ENCODE results near the gene BCAS3.

Gene BCAS3

DNA sequence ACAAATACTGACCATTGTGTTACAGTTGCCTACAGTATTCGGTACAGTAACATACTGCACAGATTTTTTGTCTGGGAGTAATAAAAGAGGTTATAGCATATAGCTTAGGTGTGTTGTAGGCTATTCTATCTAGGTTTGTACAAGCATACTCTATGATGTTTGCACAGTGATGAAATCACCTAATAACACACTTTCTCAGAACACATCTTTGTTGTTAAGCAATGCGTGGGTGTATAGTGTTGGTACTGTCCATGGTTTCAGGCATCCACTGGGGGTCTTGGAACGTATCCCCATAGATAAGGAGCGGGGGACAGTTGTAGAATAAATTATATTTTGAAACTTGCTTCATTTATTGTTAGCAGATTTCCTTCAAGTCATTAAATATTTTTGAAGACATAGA lies 428.7 kb downstream of the BCAS3 start:
- H3K9ac ChIP-seq (ENCODE audit: low read length in 2 of 2), result no peak overlapping the region
- H3K27me3 ChIP-seq (ENCODE audit: control insufficient read depth in 1 of 2, insufficient read depth in 2 of 2, low read length in 2 of 2), result no peaks in the 10 kb centered on the region
- no peaks in the 10 kb centered on the region for H3K4me1 ChIP-seq (ENCODE audit: control insufficient read depth, insufficient read depth, low read length)
- H3K36me3 ChIP-seq (ENCODE audit: control insufficient read depth in 2 of 2, insufficient read depth in 2 of 2, low read length in 2 of 2), result no peaks in the 10 kb centered on the region
- H3K27ac ChIP-seq (ENCODE audit: low read length), result no peak overlapping the region
- no peaks in the 10 kb centered on the region for H3K9me3 ChIP-seq (ENCODE audit: control insufficient read depth in 2 of 2, low read length in 2 of 2)
- H3K4me3 ChIP-seq (ENCODE audit: low read length in 2 of 2), result no peak overlapping the region

DNA sequence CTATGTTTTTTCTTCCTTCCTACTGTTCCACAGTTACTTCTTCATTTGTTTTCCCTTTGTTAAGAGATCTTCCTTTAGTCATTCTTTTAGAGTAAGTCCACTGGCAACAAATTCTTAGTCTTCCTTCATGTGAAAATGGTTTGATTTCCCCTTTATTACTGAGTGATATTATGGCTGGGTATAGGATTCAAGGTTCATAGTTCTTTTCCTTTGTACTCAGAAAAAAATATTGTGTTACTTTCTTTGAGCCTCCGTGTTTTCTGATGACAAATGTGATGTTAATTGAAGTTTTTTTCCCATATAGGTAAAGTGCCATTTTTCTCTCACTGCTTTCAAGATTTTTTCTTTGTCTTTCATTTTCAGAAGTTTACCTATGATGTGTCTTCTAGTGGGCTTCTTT lies 438.9 kb downstream of the BCAS3 start:
- H3K9me3 ChIP-seq (ENCODE audit: control insufficient read depth in 2 of 2, low read length in 2 of 2), result no peaks in the 10 kb centered on the region

DNA sequence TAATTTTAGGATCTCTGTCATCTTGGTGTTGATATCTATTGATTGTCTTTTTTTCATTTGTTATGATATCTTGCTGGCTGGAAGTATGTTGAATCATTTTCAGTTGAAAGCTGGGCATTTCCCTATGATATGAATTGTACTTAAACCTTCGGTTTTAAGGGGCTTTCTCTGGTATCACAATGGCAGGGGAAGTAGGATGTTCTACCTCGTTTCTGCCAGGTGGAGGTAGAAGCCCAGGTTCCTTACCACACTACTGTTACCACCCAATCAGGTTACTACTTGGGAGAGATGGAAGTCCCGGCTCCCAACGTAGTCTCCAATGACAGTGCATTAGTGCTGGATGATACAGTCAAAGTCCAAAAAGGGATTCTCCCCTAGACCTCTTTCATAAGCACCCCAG lies 440.3 kb downstream of the BCAS3 start:
- Histone ChIP-seq H3K9me3 (ENCODE audit: control insufficient read depth in 2 of 2, low read length in 2 of 2) (no peaks in the 10 kb centered on the region), H3K4me3 (ENCODE audit: low read length in 2 of 2) (no peak overlapping the region), H3K4me1 (ENCODE audit: control insufficient read depth, insufficient read depth, low read length) (no peaks in the 10 kb centered on the region), H3K36me3 (ENCODE audit: control insufficient read depth in 2 of 2, insufficient read depth in 2 of 2, low read length in 2 of 2) (no peaks in the 10 kb centered on the region), H3K27me3 (ENCODE audit: control insufficient read depth in 1 of 2, insufficient read depth in 2 of 2, low read length in 2 of 2) (no peaks in the 10 kb centered on the region), H3K27ac (ENCODE audit: low read length) (no peak overlapping the region), H3K9ac (ENCODE audit: low read length in 2 of 2) (no peak overlapping the region)

More for the DNA sequence above, 438.9 kb downstream of the BCAS3 start:
- Histone ChIP-seq H3K4me1 (ENCODE audit: control insufficient read depth, insufficient read depth, low read length) (no peaks in the 10 kb centered on the region), H3K27me3 (ENCODE audit: control insufficient read depth in 1 of 2, insufficient read depth in 2 of 2, low read length in 2 of 2) (no peaks in the 10 kb centered on the region), H3K9ac (ENCODE audit: low read length in 2 of 2) (no peak overlapping the region), H3K36me3 (ENCODE audit: control insufficient read depth in 2 of 2, insufficient read depth in 2 of 2, low read length in 2 of 2) (no peaks in the 10 kb centered on the region), H3K4me3 (ENCODE audit: low read length in 2 of 2) (no peak overlapping the region), H3K27ac (ENCODE audit: low read length) (no peak overlapping the region)

DNA sequence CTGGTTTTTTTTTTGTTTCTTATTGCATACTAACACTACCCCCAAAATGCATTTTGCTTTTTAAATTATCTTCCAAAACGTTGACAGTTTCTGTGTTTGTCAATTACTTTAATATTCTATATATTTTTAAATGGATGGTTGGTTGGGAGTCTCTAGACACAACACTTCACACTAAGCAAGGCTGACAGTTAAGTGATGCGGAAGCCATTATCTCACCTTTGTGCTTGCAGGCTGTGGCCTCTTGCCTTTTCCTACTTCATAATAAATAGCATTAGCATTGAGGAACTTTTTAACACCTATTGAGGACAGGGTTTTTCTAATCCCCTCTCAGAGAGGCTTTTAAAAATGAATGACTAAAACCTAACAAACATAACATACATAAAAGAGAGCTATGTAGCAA lies 441.2 kb downstream of the BCAS3 start:
- Histone ChIP-seq H3K9me3 (ENCODE audit: control insufficient read depth in 2 of 2, low read length in 2 of 2) (no peaks in the 10 kb centered on the region), H3K9ac (ENCODE audit: low read length in 2 of 2) (no peak overlapping the region), H3K4me1 (ENCODE audit: control insufficient read depth, insufficient read depth, low read length) (no peaks in the 10 kb centered on the region), H3K27me3 (ENCODE audit: control insufficient read depth in 1 of 2, insufficient read depth in 2 of 2, low read length in 2 of 2) (no peaks in the 10 kb centered on the region), H3K27ac (ENCODE audit: low read length) (no peak overlapping the region), H3K36me3 (ENCODE audit: control insufficient read depth in 2 of 2, insufficient read depth in 2 of 2, low read length in 2 of 2) (no peaks in the 10 kb centered on the region), H3K4me3 (ENCODE audit: low read length in 2 of 2) (no peak overlapping the region)

DNA sequence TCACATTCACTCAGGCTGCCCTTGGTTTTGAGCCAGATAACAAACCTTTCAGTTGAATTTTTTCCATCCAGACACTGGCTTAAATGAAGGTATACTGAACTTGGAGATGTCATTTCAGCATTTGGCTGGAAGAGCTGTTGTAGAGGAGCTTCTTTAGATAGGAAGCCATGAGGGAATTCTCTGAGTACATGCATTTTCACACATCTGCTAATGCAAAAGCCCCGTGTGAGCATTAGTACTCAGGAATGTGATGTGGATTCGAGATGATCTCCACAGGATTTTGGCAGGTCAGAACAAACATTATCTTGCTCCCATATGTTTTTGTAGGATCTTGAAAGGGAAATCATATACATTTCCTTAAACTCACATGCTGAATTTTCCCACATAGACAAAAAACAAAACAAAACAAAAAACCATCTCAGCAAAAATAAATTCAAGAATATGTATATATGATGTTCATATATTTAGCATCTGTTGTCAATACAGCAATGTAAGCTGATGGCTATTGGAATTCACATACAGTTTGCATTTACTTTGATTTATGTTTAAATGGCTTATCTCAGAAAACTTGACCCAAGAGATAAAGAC lies 444.8 kb downstream of the BCAS3 start:
- H3K4me3 ChIP-seq (ENCODE audit: low read length in 2 of 2), result no peak overlapping the region
- no peaks in the 10 kb centered on the region for H3K9me3 ChIP-seq (ENCODE audit: control insufficient read depth in 2 of 2, low read length in 2 of 2)
- no peaks in the 10 kb centered on the region for H3K27me3 ChIP-seq (ENCODE audit: control insufficient read depth in 1 of 2, insufficient read depth in 2 of 2, low read length in 2 of 2)
- no peaks in the 10 kb centered on the region for H3K36me3 ChIP-seq (ENCODE audit: control insufficient read depth in 2 of 2, insufficient read depth in 2 of 2, low read length in 2 of 2)
- no peak overlapping the region for H3K27ac ChIP-seq (ENCODE audit: low read length)
- H3K4me1 ChIP-seq (ENCODE audit: control insufficient read depth, insufficient read depth, low read length), result no peaks in the 10 kb centered on the region
- no peak overlapping the region for H3K9ac ChIP-seq (ENCODE audit: low read length in 2 of 2)

DNA sequence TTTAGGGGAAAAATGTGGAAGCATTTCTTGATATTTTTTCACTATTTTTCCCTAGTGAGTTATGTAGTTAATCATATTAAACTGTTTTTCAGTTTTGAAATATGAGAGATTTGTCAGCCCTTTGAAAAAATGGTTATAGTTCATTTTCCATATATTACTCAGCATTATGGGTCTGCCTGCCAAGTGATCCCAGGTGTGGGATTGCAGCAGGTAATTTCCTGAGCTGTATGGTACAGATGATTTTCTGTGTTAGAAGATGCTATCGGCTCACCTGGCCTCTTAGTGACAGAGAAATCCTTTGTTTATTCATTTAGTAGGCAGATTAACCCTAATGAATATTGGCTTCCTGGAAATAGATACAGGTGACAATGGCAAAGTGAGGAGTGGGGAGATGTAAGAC lies 446.9 kb downstream of the BCAS3 start:
- Histone ChIP-seq H3K36me3 (ENCODE audit: control insufficient read depth in 2 of 2, insufficient read depth in 2 of 2, low read length in 2 of 2) (no peaks in the 10 kb centered on the region), H3K27me3 (ENCODE audit: control insufficient read depth in 1 of 2, insufficient read depth in 2 of 2, low read length in 2 of 2) (no peaks in the 10 kb centered on the region), H3K4me3 (ENCODE audit: low read length in 2 of 2) (no peak overlapping the region), H3K4me1 (ENCODE audit: control insufficient read depth, insufficient read depth, low read length) (no peaks in the 10 kb centered on the region), H3K9ac (ENCODE audit: low read length in 2 of 2) (no peak overlapping the region), H3K27ac (ENCODE audit: low read length) (no peak overlapping the region), H3K9me3 (ENCODE audit: control insufficient read depth in 2 of 2, low read length in 2 of 2) (no peaks in the 10 kb centered on the region)

DNA sequence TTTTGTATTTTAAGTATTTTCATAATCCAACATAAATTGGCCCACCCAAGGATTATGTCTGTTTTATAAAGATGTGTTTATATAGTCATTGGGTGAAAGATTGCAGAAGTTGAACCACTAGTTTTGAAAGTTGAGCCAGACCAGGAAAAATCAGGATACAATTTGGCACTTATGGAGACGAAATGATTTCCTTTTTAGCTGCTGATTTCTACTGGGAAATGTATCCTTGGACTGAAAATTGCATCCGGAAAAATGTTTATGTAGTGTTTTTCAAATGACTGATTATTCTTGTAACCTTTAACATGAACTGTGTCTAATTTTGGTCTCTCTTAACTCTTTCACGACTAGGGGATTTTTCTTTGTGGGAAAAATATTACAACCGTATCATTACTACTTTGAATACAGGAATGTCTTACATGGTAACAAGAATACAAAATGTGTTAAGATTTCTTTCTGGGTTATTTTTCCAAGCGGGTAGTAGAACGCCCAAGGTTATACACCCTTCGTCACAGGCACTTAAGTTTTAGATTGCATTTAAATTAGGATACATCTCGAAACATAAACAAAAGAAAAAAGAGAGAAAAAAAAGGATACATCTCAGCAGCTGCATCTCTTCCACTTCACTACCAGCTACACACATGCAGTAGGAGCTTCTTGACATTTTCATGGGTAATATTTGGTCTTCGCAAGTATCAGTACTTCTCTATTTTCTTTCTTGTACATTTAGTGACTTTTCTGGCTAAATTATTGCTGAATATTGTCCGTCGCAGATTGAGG lies 449.0 kb downstream of the BCAS3 start:
- H3K36me3 ChIP-seq (ENCODE audit: control insufficient read depth in 2 of 2, insufficient read depth in 2 of 2, low read length in 2 of 2), result no peaks in the 10 kb centered on the region
- H3K4me3 ChIP-seq (ENCODE audit: low read length in 2 of 2), result no peak overlapping the region
- H3K27ac ChIP-seq (ENCODE audit: low read length), result no peak overlapping the region
- H3K27me3 ChIP-seq (ENCODE audit: control insufficient read depth in 1 of 2, insufficient read depth in 2 of 2, low read length in 2 of 2), result no peaks in the 10 kb centered on the region
- no peaks in the 10 kb centered on the region for H3K9me3 ChIP-seq (ENCODE audit: control insufficient read depth in 2 of 2, low read length in 2 of 2)
- H3K4me1 ChIP-seq (ENCODE audit: control insufficient read depth, insufficient read depth, low read length), result no peaks in the 10 kb centered on the region
- H3K9ac ChIP-seq (ENCODE audit: low read length in 2 of 2), result no peak overlapping the region

DNA sequence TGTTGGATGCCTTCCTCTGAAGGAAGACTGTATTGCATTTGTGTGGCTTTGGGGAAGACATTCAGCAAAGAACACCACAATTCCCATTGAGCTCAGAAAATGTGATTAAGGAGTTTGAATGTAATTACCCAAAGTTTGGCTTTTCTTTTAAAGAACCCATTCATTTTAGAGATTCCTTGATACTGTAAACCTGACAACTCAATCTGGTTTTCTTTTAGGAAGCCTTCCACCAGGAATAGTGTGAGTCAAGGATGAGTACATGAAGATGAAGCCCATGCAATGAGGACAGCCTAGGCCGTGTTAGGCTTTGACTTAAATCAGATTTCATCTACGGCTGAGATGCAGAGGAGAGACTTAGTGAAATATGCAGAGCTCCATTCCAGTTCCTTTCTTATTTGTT lies 450.3 kb downstream of the BCAS3 start:
- Histone ChIP-seq H3K27me3 (ENCODE audit: control insufficient read depth in 1 of 2, insufficient read depth in 2 of 2, low read length in 2 of 2) (no peaks in the 10 kb centered on the region), H3K9me3 (ENCODE audit: control insufficient read depth in 2 of 2, low read length in 2 of 2) (no peaks in the 10 kb centered on the region)

DNA sequence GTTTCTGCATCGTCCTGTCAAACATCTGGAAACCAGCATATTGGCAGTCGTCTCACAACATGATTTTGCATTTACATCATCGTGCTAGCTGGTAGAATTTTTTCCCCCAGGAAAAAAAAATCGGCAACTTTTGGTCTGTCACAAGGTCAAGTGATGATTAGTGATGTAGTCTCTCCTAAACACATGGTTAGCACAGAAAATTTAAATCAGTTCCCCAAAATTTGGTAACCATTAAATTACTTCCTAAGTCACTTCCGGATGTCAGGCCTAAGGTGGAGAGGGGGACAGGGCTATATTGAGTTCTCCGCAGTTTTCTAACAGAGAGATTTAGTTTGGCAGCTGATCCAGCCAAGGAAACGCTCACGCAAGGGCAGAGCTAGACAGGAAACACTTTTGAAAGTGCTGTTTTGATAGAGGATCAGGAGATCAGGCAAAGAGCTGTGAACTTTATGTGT lies 451.0 kb downstream of the BCAS3 start:
- Histone ChIP-seq H3K9me3 (ENCODE audit: control insufficient read depth in 2 of 2, low read length in 2 of 2) (no peaks in the 10 kb centered on the region), H3K27me3 (ENCODE audit: control insufficient read depth in 1 of 2, insufficient read depth in 2 of 2, low read length in 2 of 2) (no peaks in the 10 kb centered on the region), H3K27ac (ENCODE audit: low read length) (no peak overlapping the region), H3K9ac (ENCODE audit: low read length in 2 of 2) (no peak overlapping the region), H3K4me1 (ENCODE audit: control insufficient read depth, insufficient read depth, low read length) (no peaks in the 10 kb centered on the region), H3K4me3 (ENCODE audit: low read length in 2 of 2) (no peak overlapping the region), H3K36me3 (ENCODE audit: control insufficient read depth in 2 of 2, insufficient read depth in 2 of 2, low read length in 2 of 2) (no peaks in the 10 kb centered on the region)

More for the DNA sequence above, 450.3 kb downstream of the BCAS3 start:
- Histone ChIP-seq H3K36me3 (ENCODE audit: control insufficient read depth in 2 of 2, insufficient read depth in 2 of 2, low read length in 2 of 2) (no peaks in the 10 kb centered on the region), H3K27ac (ENCODE audit: low read length) (no peak overlapping the region), H3K4me3 (ENCODE audit: low read length in 2 of 2) (no peak overlapping the region), H3K9ac (ENCODE audit: low read length in 2 of 2) (no peak overlapping the region), H3K4me1 (ENCODE audit: control insufficient read depth, insufficient read depth, low read length) (no peaks in the 10 kb centered on the region)

DNA sequence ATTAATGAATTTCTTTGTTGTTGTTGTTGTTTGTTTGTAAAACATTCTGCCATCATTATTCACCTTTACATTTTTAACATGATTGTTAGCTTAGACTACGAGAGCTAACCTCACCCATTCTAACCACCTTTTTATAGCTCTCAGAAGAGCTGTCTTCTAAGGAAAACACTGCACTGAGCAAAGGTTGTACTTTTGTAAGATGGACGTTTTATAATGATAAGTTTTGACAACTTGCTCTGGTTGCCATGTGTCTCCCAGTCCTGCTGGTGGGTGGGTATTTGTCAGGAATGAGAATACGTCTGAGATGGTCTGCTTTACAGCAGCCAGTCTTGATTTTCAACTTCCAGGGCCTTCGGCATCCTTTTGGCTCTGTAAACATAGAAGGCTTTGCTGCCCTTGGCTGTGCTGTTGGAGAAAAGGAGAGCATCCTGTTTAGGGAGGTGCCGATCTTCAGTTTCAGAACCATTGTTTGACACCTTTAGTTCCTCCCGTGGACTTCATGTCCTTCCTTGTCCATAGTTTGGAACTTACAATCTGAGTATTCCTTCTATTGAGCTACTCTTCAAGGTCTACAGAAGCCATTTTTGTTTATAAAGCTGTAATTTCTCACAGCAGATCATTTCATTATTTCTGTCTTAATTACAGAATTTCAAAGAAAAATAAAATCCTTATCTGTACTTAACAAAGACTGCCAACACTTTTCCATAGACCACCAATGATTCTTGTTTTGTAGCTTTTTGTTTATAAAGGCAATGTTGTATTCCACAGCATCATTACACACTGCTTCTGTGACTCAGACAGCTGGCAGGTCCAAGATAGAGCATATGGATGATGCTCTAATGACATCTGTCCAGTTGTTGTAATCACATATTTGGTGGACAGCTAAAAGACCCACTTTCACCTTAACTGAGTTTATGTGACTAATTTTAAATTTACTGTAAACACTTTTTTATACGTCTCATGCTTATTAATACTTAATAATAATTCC lies 451.9 kb downstream of the BCAS3 start:
- H3K27ac ChIP-seq (ENCODE audit: low read length), result no peak overlapping the region
- no peak overlapping the region for H3K9ac ChIP-seq (ENCODE audit: low read length in 2 of 2)
- H3K4me3 ChIP-seq (ENCODE audit: low read length in 2 of 2), result no peak overlapping the region
- H3K4me1 ChIP-seq (ENCODE audit: control insufficient read depth, insufficient read depth, low read length), result no peaks in the 10 kb centered on the region
- no peaks in the 10 kb centered on the region for H3K9me3 ChIP-seq (ENCODE audit: control insufficient read depth in 2 of 2, low read length in 2 of 2)
- no peaks in the 10 kb centered on the region for H3K27me3 ChIP-seq (ENCODE audit: control insufficient read depth in 1 of 2, insufficient read depth in 2 of 2, low read length in 2 of 2)
- H3K36me3 ChIP-seq (ENCODE audit: control insufficient read depth in 2 of 2, insufficient read depth in 2 of 2, low read length in 2 of 2), result no peaks in the 10 kb centered on the region
